ENCODE measurements around the gene ATP6V1B1.

Gene ATP6V1B1

DNA sequence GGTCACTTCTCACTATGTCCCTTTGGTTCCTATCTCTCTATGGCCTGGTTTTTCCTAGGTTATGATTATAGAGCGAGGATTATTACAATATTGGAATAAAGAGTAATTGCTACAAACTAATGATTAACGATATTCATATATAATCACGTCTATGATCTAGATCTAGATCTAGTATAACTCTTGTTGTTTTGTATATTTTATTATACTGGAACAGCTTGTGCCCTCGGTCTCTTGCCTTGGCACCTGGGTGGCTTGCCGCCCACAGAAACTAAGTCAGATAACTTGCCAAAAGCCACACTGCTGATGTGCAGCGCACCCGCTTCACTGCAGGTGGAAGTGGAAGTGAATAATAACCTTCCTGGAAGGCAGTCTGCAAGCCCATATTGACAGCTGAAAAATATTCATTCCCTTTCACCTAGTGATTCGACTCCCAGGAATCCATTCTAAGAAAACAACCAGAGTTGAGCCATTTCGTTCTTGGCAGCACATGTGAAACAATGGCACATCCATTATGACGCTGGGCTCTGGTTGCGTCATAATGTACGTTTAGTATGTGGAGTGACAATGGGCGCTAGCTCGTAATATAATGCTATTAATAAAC is 42.0 kb downstream of the ATP6V1B1 start:
- DNase-seq, result peak; percentile 17

- no peak for DNase-seq
Observed at GRCh38 chr2:70978341-70979179, 42.9 kb downstream of the ATP6V1B1 start, which contains the start of gene ANKRD53. Gene ANKRD53, plus strand, starts transcription at chr2:70978630. Its CDS starts 16 bp downstream, at chr2:70978646.

DNA sequence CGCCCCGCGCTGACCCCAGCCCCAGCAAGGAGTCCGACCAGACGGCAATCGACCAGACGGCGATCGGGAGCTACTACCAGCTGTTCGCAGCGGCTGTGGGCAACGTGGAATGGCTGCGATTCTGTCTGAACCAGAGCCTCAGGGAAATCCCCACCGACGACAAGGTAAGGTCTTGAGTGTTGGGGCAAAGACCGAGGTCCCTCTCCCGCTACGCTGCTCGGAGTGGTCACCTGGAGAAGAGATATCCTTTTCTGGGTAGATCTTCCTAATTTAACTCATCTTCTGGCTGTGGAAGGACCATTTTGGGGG is 43.4 kb downstream of the ATP6V1B1 start:
- DNase-seq, result no peak

DNA sequence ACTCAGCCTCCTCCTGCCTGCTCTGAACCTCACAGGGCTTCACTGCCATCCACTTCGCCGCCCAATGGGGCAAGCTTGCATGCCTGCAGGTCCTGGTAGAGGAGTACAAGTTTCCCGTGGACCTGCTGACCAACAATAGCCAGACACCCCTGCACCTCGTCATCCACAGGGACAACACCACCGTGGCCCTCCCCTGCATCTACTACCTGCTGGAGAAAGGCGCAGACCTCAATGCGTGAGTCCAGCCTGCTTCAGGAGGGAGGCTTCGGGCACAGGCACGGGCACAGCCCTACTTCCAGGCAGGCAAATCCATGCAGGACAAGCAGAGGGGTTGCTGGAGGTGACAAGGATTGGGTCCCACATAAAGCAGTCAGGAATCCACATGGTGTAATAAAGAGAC is 43.9 kb downstream of the ATP6V1B1 start:
- no peak for DNase-seq

GRCh38 chr2:70981421-70981820 is 45.7 kb downstream of the ATP6V1B1 start:
- no peak for DNase-seq

DNA sequence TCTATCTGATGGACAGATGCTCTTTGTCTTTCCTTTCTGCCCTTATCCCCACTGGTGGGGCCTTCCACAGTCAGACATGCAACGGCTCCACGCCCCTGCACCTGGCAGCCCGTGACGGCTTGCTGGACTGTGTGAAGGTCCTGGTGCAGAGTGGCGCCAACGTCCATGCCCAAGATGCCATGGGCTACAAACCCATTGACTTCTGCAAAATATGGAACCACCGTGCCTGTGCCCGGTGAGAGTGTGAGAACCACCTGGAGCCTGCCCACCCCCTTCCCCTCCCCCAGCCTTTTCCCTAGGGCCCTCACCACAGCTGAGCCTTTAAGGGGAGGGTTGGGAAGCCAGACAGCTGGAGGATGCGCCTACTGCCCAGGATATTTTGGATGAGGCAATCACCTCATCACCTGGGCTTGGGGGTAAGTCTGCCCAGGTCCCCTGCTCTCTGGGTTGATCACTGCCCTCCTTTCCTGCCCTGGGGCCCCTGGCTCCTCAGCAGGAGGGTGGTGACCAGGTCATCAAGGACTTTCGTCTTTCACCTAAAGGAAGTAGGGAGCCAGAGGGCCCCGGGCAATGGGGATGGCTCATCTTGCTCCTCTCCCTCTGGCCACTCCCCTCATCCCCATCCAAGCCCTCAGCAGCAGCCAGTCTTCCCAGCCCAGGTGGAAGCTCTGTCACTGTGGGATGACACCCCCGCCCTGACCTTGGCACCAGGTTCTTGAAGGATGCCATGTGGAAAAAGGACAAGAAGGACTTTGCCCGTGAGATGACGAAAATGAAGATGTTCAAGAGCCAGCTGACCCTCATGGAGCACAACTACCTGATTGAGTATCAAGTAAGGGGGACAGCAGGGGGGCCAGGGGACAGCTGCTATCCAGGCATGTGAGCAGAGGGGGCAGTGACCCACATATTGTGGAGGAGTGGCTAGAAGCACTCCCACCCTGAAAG is 46.4 kb downstream of the ATP6V1B1 start:
- no peak for DNase-seq

- DNase-seq, result no peak
Observed at GRCh38 chr2:70982971-70983370, 47.3 kb downstream of the ATP6V1B1 start.

GRCh38 chr2:70983506-70984227 is 48.0 kb downstream of the ATP6V1B1 start:
- no peak for DNase-seq

DNA sequence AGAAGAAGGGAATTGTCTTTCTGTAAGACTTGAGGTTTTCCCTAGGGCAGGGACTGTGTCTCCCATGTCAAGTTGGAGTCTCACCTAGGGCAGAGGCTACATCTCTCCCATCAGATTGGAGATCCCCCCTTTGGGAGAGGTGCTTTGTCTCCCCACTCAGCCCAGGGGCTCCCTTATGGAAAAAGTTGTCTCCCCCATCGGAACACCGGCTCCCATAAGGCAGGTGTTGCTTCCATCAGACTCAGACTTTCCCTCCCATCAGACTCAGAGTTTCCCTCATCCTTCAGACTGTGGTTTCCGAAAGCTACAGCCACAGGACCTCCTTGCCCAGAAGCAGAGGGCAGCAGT is 48.5 kb downstream of the ATP6V1B1 start:
- no peak for DNase-seq

- no peak for DNase-seq
Observed at GRCh38 chr2:70984576-70985282, 49.0 kb downstream of the ATP6V1B1 start.

- DNase-seq, result no peak
Observed at GRCh38 chr2:70985283-70985688, 49.6 kb downstream of the ATP6V1B1 start.

DNA sequence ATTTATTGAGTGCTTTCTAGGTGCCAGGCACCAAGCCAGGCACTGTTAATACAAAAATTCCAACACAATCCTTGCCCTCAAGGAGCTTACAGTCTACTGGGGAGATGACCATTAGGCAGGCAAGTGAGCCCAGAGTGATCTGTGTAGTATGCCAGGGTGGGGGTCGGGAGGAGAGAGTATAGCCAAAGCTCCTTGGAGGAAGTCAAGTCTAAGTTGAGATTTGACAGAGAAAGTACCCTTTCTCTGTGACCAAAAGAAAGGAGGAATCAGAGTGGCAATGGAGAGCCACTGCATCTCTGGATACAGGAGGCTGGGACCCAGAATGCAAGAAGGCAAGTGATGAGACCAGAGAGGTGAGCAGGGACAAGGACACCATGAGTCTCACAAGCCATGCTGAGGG is 50.3 kb downstream of the ATP6V1B1 start:
- DNase-seq, result no peak

- no peak for DNase-seq
Observed at GRCh38 chr2:70986499-70987189, 50.9 kb downstream of the ATP6V1B1 start.

DNA sequence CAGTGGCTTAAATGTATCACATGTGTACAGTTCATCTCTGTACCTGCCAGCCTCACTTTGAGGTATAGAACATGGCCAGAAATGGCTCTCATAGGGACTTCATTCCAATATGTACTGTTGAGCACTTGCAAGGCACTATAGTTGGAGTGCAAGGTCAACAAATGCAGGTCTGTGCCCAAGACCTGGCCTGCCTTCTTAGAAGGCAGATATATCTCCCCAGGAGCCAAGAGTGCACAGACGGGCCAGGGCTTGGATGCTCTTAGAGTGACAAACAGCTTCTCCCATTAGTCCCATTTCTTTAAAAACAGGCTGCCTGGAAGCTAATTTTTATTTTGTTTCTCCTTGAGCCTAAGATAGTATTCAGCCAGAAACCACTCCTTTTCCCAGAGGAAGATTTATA is 51.7 kb downstream of the ATP6V1B1 start:
- no peak for DNase-seq

GRCh38 chr2:70988151-70988550 is 52.5 kb downstream of the ATP6V1B1 start:
- DNase-seq, result no peak

GRCh38 chr2:70988726-70989648 is 53.3 kb downstream of the ATP6V1B1 start:
- no peak for DNase-seq

GRCh38 chr2:70990216-70990615 is 54.5 kb downstream of the ATP6V1B1 start:
- no peak for DNase-seq

- no peak for DNase-seq
Observed at GRCh38 chr2:70991142-70991541, 55.4 kb downstream of the ATP6V1B1 start.

- DNase-seq, result no peak
Observed at GRCh38 chr2:70991742-70992141, 56.0 kb downstream of the ATP6V1B1 start.

Measured in NCI-H2171 treated with DMSO at 0.1 percent for 48 hours (cell line).